Measurements from ENCODE around the gene SH3RF1.

GRCh38 chr4:169044714-169045447 lies 225.9 kb downstream of the SH3RF1 start:
- no peak for TF ChIP-seq CTCF (IDR thresholded peaks at IDR 0.05; ENCODE audit: low read depth, low read length)
- TF ChIP-seq POLR2A (IDR thresholded peaks at IDR 0.05; ENCODE audit: extremely low read depth, insufficient read length) = no peak
- TF ChIP-seq MAX (IDR thresholded peaks at IDR 0.05; ENCODE audit: low read depth, low read length) = no peak
- no peak for TF ChIP-seq MYC (IDR thresholded peaks at IDR 0.05; ENCODE audit: low read depth, low read length)

All from NB4 (cell line).